HEK293T (cell line): ENCODE data around the gene PLEKHA5.
A peak's percentile ranks its signal among the peaks of the same experiment; 100 is the strongest.

Experiments
- CTCF ChIA-PET: fragments of 350-600 bp; formaldehyde crosslinking; extraction: SDS; loops from one replicate; lab custom pipeline; 2021; ENCODE audit warnings: antibody characterized with exemption, inconsistent platforms; lab: Yijun Ruan, JAX
- POLR2A ChIA-PET: fragments of 350-600 bp; formaldehyde crosslinking; extraction: SDS; loops from one replicate; lab custom pipeline; 2020; ENCODE audit warnings: antibody characterized with exemption, inconsistent platforms; lab: Yijun Ruan, JAX
- DNase-seq: peaks from one replicate; pipeline ENCODE4 v3.0.0; 2012; ENCODE audit warnings: mixed read lengths; ENCODE audit errors: extremely low spot score
- ARNT ChIP-seq: fragments of 450-650 bp; IDR thresholded peaks from 2 replicates; pipeline ENCODE4 v1.6.1; 2017; ENCODE audit warnings: mild to moderate bottlenecking
- BHLHE40 ChIP-seq: fragments of 450-650 bp; IDR thresholded peaks from 2 replicates; pipeline ENCODE4 v1.6.1; 2016; ENCODE audit warnings: mild to moderate bottlenecking, moderate library complexity, borderline replicate concordance
- CTBP1 ChIP-seq: fragments of 450-650 bp; IDR thresholded peaks from 2 replicates; pipeline ENCODE4 v1.6.1; 2016; ENCODE audit warnings: borderline replicate concordance
- ELF4 ChIP-seq: fragments of 450-650 bp; IDR thresholded peaks from 2 replicates; pipeline ENCODE4 v1.6.1; 2017; ENCODE audit warnings: antibody characterized with exemption
- FOXA1 ChIP-seq: fragments of 450-650 bp; IDR thresholded peaks from 2 replicates; pipeline ENCODE4 v1.6.1; 2016; ENCODE audit warnings: mild to moderate bottlenecking
- FOXK2 ChIP-seq: fragments of 450-650 bp; IDR thresholded peaks from 2 replicates; pipeline ENCODE4 v1.6.1; 2016; ENCODE audit warnings: mild to moderate bottlenecking
- FOXM1 ChIP-seq: fragments of 450-650 bp; IDR thresholded peaks from 2 replicates; pipeline ENCODE4 v1.6.1; 2017; ENCODE audit warnings: mild to moderate bottlenecking, borderline replicate concordance
- HDGF ChIP-seq: fragments of 450-650 bp; IDR thresholded peaks from 2 replicates; pipeline ENCODE4 v1.6.1; 2017; ENCODE audit warnings: antibody characterized with exemption, borderline replicate concordance
- L3MBTL2 ChIP-seq: fragments of 450-650 bp; conservative IDR thresholded peaks from 2 replicates; pipeline ENCODE4 v1.6.1; 2016; ENCODE audit warnings: mild to moderate bottlenecking
- LEF1 ChIP-seq: fragments of 450-650 bp; IDR thresholded peaks from 2 replicates; pipeline ENCODE4 v1.6.1; 2017; ENCODE audit warnings: mild to moderate bottlenecking, borderline replicate concordance
- NFRKB ChIP-seq: fragments of 450-650 bp; IDR thresholded peaks from 2 replicates; pipeline ENCODE4 v1.6.1; 2016; ENCODE audit warnings: mild to moderate bottlenecking, moderate library complexity
- PKNOX1 ChIP-seq: fragments of 450-650 bp; IDR thresholded peaks from 2 replicates; pipeline ENCODE4 v1.6.1; 2016
- SP1 ChIP-seq: fragments of 450-650 bp; IDR thresholded peaks from 2 replicates; pipeline ENCODE4 v1.6.1; 2017
- SUZ12 ChIP-seq: fragments of 450-650 bp; IDR thresholded peaks from 2 replicates; pipeline ENCODE4 v1.6.1; 2016; ENCODE audit warnings: mild to moderate bottlenecking
- TARDBP ChIP-seq: fragments of 450-650 bp; IDR thresholded peaks from 2 replicates; pipeline ENCODE4 v1.6.1; 2016
- ZNF384 ChIP-seq: fragments of 450-650 bp; IDR thresholded peaks from 2 replicates; pipeline ENCODE4 v1.6.1; 2016

PLEKHA5 gene

GRCh38 chr12:19121449-19122018 lies 8.0 kb upstream of the PLEKHA5 start:
- POLR2A ChIA-PET: no interaction called here
- CTCF ChIA-PET: no interaction called here
- no peak for DNase-seq
- TF ChIP-seq ARNT (no peak), SP1 (no peak), HDGF (no peak)

GRCh38 chr12:19125325-19125724 lies 4.2 kb upstream of the PLEKHA5 start:
- CTCF ChIA-PET: no interaction called here
- DNase-seq: no peak
- POLR2A ChIA-PET: no interaction called here
- TF ChIP-seq TARDBP (no peak), SP1 (no peak), ARNT (no peak), CTBP1 (no peak), FOXA1 (no peak), L3MBTL2 (no peak), PKNOX1 (no peak), BHLHE40 (no peak), FOXK2 (no peak), FOXM1 (no peak), SUZ12 (no peak), ZNF384 (no peak), LEF1 (no peak), ELF4 (no peak), HDGF (no peak), NFRKB (no peak)

- ChIA-PET CTCF (interaction anchor here (0.6 kb wide), 1 partner anchor 62 kb away, joined by 3 read pairs; no protein-coding TSS in a partner anchor), POLR2A (no interaction called here)
- DNase-seq: no peak
- TF ChIP-seq NFRKB (no peak), FOXM1 (no peak), ZNF384 (peak; percentile 79), SUZ12 (no peak)
These were observed 2.3 kb upstream of the PLEKHA5 start for GRCh38 chr12:19127270-19127669.

- TF ChIP-seq SUZ12 (no peak), FOXK2 (no peak), HDGF (no peak), PKNOX1 (no peak), FOXM1 (no peak), ELF4 (no peak), CTBP1 (no peak), L3MBTL2 (no peak)
- DNase-seq: no peak
- CTCF ChIA-PET: no interaction called here
- POLR2A ChIA-PET: no interaction called here
These were observed 1.0 kb upstream of the PLEKHA5 start for GRCh38 chr12:19128485-19128884.

GRCh38 chr12:19129122-19129485 lies 429 bp upstream of the PLEKHA5 start:
- POLR2A ChIA-PET: no interaction called here
- DNase-seq: no peak
- CTCF ChIA-PET: no interaction called here
- no peak for TF ChIP-seq L3MBTL2
- TF ChIP-seq LEF1: no peak
- TF ChIP-seq ARNT: no peak
- TF ChIP-seq HDGF: no peak
- TF ChIP-seq ZNF384: no peak
- TF ChIP-seq SUZ12: no peak
- TF ChIP-seq CTBP1: no peak
- no peak for TF ChIP-seq PKNOX1
- TF ChIP-seq BHLHE40: no peak
- TF ChIP-seq TARDBP: no peak
- TF ChIP-seq SP1: no peak
- TF ChIP-seq ELF4: no peak
- TF ChIP-seq FOXA1: no peak
- TF ChIP-seq FOXM1: no peak
- no peak for TF ChIP-seq NFRKB
- no peak for TF ChIP-seq FOXK2

GRCh38 chr12:19130224-19131024 lies 891 bp downstream of the PLEKHA5 start:
- peak; percentile 33 for DNase-seq
- ChIA-PET CTCF (interaction anchor here (1.1 kb wide), 1 partner anchor 25 kb away, joined by 3 read pairs; no protein-coding TSS in a partner anchor), POLR2A (interaction anchor here (1.6 kb wide), 1 partner anchor 9 kb away, joined by 8 read pairs; no protein-coding TSS in a partner anchor)
- TF ChIP-seq HDGF: no peak
- no peak for TF ChIP-seq ELF4
- no peak for TF ChIP-seq L3MBTL2
- no peak for TF ChIP-seq LEF1
- no peak for TF ChIP-seq ARNT
- TF ChIP-seq SUZ12: no peak
- TF ChIP-seq FOXA1: no peak
- TF ChIP-seq BHLHE40: no peak
